H1 (cell line): ENCODE measurements around the gene TCEA3. TPM values are rescaled to one million over a fixed set of nuclear protein-coding genes. Genes with fewer than 3 reads are reported as not detected.

Source experiments
- CTCF ChIA-PET: fragments of 300-600 bp; sonication (Branson Sonifier 250); formaldehyde crosslinking; loops from one replicate; lab custom pipeline; 2021; ENCODE audit not compliant: partially characterized antibody; lab: Charles Lee
- POLR2A ChIA-PET: fragments of 300-600 bp; sonication (Branson Sonifier 250); formaldehyde crosslinking; loops from one replicate; lab custom pipeline; 2021; ENCODE audit warnings: inconsistent platforms; ENCODE audit not compliant: partially characterized antibody; lab: Charles Lee
- DNase-seq, 2 experiments: peaks; one replicate each; pipeline versions ENCODE4 v3.0.0 to v3.0.0-alpha.2; 2010 to 2022; ENCODE audit warnings: low spot score in 2 of 2, low read depth in 1 of 2, mixed read lengths in 1 of 2
- FAIRE-seq: peaks from 2 replicates; lab custom pipeline; 2011; peaks lifted over from hg19 to GRCh38; lab: Jason Lieb, UNC
- H2AFZ ChIP-seq: 2 replicates; pipeline ENCODE4 v1.8.1; 2012; ENCODE audit warnings: low read length, inconsistent platforms
- H2AK5ac ChIP-seq: 2 replicates; pipeline ENCODE4 v1.6.1; 2013; ENCODE audit warnings: low read depth, low read length
- H2BK120ac ChIP-seq: replicated peaks from 2 replicates; pipeline ENCODE3; 2013; ENCODE audit warnings: low read depth, low read length, inconsistent platforms
- H2BK12ac ChIP-seq: 2 replicates; pipeline ENCODE4 v1.6.1; 2013; ENCODE audit warnings: low read depth, low read length
- H2BK15ac ChIP-seq: 2 replicates; pipeline ENCODE4 v1.6.1; 2013; ENCODE audit warnings: low read length
- H2BK20ac ChIP-seq: 2 replicates; pipeline ENCODE4 v1.6.1; 2013; ENCODE audit warnings: low read length
- H2BK5ac ChIP-seq: 2 replicates; pipeline ENCODE4 v1.6.1; 2013; ENCODE audit warnings: low read depth, low read length
- H3K14ac ChIP-seq: 2 replicates; pipeline ENCODE4 v1.6.1; 2013; ENCODE audit warnings: inconsistent platforms; ENCODE audit not compliant: insufficient read length
- H3K18ac ChIP-seq: 2 replicates; pipeline ENCODE4 v1.6.1; 2013; ENCODE audit warnings: low read length; ENCODE audit errors: extremely low read depth
- H3K23ac ChIP-seq: 2 replicates; pipeline ENCODE4 v1.6.1; 2013; ENCODE audit warnings: inconsistent platforms; ENCODE audit not compliant: insufficient read length
- H3K23me2 ChIP-seq: 2 replicates; pipeline ENCODE4 v1.6.1; 2013; ENCODE audit warnings: low read depth, low read length
- H3K27ac ChIP-seq: 2 replicates; pipeline ENCODE4 v1.6.1; 2011; ENCODE audit warnings: low read depth, low read length, inconsistent platforms
- H3K27me3 ChIP-seq, 4 experiments: replicated peaks in 1 of 4; 1 replicate in 1 of 4; 2 replicates in 3 of 4; pipeline versions ENCODE4 v1.6.1 to v1.8.1; 2011 to 2013; ENCODE audit warnings: low read length in 3 of 4, mild to moderate bottlenecking in 3 of 4, inconsistent platforms in 2 of 4, mixed read lengths in 2 of 4, moderate library complexity in 1 of 4; ENCODE audit not compliant: control insufficient read depth in 3 of 4, insufficient read depth in 3 of 4; ENCODE audit errors: extremely low read depth in 1 of 4
- H3K36me3 ChIP-seq, 4 experiments: 2 replicates each; pipeline versions ENCODE4 v1.6.1 to v1.8.1; 2011 to 2013; ENCODE audit warnings: mild to moderate bottlenecking in 4 of 4, low read length in 3 of 4, moderate library complexity in 2 of 4, control low read depth in 1 of 4, inconsistent platforms in 1 of 4; ENCODE audit not compliant: insufficient read depth in 4 of 4, control insufficient read depth in 2 of 4
- H3K4ac ChIP-seq: replicated peaks from 2 replicates; pipeline ENCODE3; 2013; ENCODE audit warnings: low read length, low read depth, mixed read lengths, inconsistent platforms; ENCODE audit not compliant: insufficient read length
- H3K4me1 ChIP-seq, 4 experiments: replicated peaks in 1 of 4; 1 replicate in 1 of 4; 2 replicates in 3 of 4; pipeline versions ENCODE4 v1.6.1 to v1.8.1; 2011 to 2013; ENCODE audit warnings: low read length in 3 of 4, inconsistent platforms in 2 of 4, mixed read lengths in 1 of 4; ENCODE audit not compliant: insufficient read depth in 4 of 4, control insufficient read depth in 3 of 4
- H3K4me2 ChIP-seq, 2 experiments: 2 replicates each; pipeline versions ENCODE4 v1.6.1 to v1.8.1; 2011 to 2013; ENCODE audit warnings: low read depth in 2 of 2, low read length in 2 of 2, control low read depth in 1 of 2, inconsistent platforms in 1 of 2, mild to moderate bottlenecking in 1 of 2; ENCODE audit not compliant: insufficient read depth in 1 of 2
- H3K4me3 ChIP-seq, 4 experiments: fragments of 200-600, 300-600 bp in 1 of 4; sonication (generic), shearing (Covaris generic), sonication (Bioruptor Twin) in 1 of 4; 2 replicates each; pipeline versions ENCODE4 v1.5.1 to v1.8.1; 2011 to 2016; ENCODE audit warnings: low read length in 4 of 4, low read depth in 3 of 4, control low read depth in 2 of 4, inconsistent platforms in 2 of 4, mild to moderate bottlenecking in 2 of 4, mixed read lengths in 1 of 4, moderate library complexity in 1 of 4; ENCODE audit not compliant: insufficient read depth in 2 of 4; ENCODE audit errors: extremely low read depth in 1 of 4
- H3K56ac ChIP-seq: replicated peaks from 2 replicates; pipeline ENCODE3; 2013; ENCODE audit warnings: low read depth, mild to moderate bottlenecking, mixed read lengths, low read length, inconsistent platforms; ENCODE audit not compliant: insufficient read length
- H3K79me1 ChIP-seq: 2 replicates; pipeline ENCODE4 v1.6.1; 2013; ENCODE audit warnings: low read depth, low read length, control low read depth
- H3K79me2 ChIP-seq, 2 experiments: 2 replicates each; pipeline versions ENCODE4 v1.6.1 to v1.8.1; 2012 to 2013; ENCODE audit warnings: low read length in 2 of 2, mild to moderate bottlenecking in 2 of 2, inconsistent platforms in 1 of 2; ENCODE audit not compliant: insufficient read depth in 2 of 2, control insufficient read depth in 1 of 2
- H3K9ac ChIP-seq, 4 experiments: replicated peaks in 1 of 4; 1 replicate in 1 of 4; 2 replicates in 3 of 4; pipeline versions ENCODE4 v1.6.1 to v1.8.1; 2011 to 2013; ENCODE audit warnings: low read depth in 3 of 4, low read length in 3 of 4, control low read depth in 2 of 4, mild to moderate bottlenecking in 2 of 4, moderate library complexity in 2 of 4, inconsistent platforms in 1 of 4; ENCODE audit errors: extremely low read depth in 1 of 4
- H3K9me3 ChIP-seq, 2 experiments: 2 replicates each; pipeline versions ENCODE4 v1.6.1 to v1.8.1; 2012 to 2013; ENCODE audit warnings: mild to moderate bottlenecking in 2 of 2, moderate library complexity in 2 of 2, control low read depth in 1 of 2, inconsistent platforms in 1 of 2, low read depth in 1 of 2, low read length in 1 of 2, mixed read lengths in 1 of 2; ENCODE audit not compliant: insufficient read depth in 2 of 2
- H4K20me1 ChIP-seq, 2 experiments: replicated peaks in 1 of 2; 2 replicates each; pipeline versions ENCODE3 to v1.8.1; 2011 to 2013; ENCODE audit warnings: inconsistent platforms in 2 of 2, low read length in 2 of 2, mild to moderate bottlenecking in 1 of 2; ENCODE audit not compliant: insufficient read depth in 2 of 2, control insufficient read depth in 1 of 2
- H4K5ac ChIP-seq: 2 replicates; pipeline ENCODE4 v1.6.1; 2013; ENCODE audit warnings: low read length, low read depth, mixed read lengths, inconsistent platforms; ENCODE audit not compliant: insufficient read length
- H4K8ac ChIP-seq: 2 replicates; pipeline ENCODE4 v1.8.0; 2013; ENCODE audit warnings: mild to moderate bottlenecking, moderate library complexity, low read length, inconsistent platforms; ENCODE audit not compliant: insufficient read depth; ENCODE audit errors: extremely low read depth
- H4K91ac ChIP-seq: replicated peaks from 2 replicates; pipeline ENCODE3; 2013; ENCODE audit warnings: low read length, mixed read lengths, inconsistent platforms; ENCODE audit not compliant: insufficient read length
- CEBPB ChIP-seq: IDR thresholded peaks from 2 replicates; pipeline ENCODE4 v1.6.1; 2012; ENCODE audit warnings: low read depth, low read length
- EGR1 ChIP-seq: IDR thresholded peaks from 2 replicates; pipeline ENCODE4 v1.6.1; 2011; ENCODE audit warnings: low read depth, low read length, borderline replicate concordance
- EP300 ChIP-seq, 2 experiments: IDR thresholded peaks; 1 replicate in 1 of 2; 2 replicates in 1 of 2; pipeline ENCODE4 v1.6.1; 2011 to 2012; ENCODE audit warnings: low read depth in 2 of 2, low read length in 2 of 2, mild to moderate bottlenecking in 2 of 2, borderline replicate concordance in 1 of 2, inconsistent platforms in 1 of 2, moderate library complexity in 1 of 2
- WGBS, 2 experiments: shearing (Covaris generic) in 1 of 2; methylation state at CpG; one replicate each; pipeline versions ENCODE4 v1.1.6 to v1.1.7; 2013 to 2015; ENCODE audit warnings: low lambda C conversion rate in 2 of 2, mixed read lengths in 2 of 2, inconsistent platforms in 1 of 2, low coverage in 1 of 2, missing lambda C conversion rate in 1 of 2; ENCODE audit not compliant: insufficient replicate concordance in 2 of 2, insufficient coverage in 1 of 2, insufficient read length in 1 of 2; ENCODE audit errors: extremely low coverage in 1 of 2, missing lambda C conversion rate in 1 of 2; 5-methylcytosine and 5-hydroxymethylcytosine counted together
- polyA plus RNA-seq, 7 experiments: library from polyadenylated mRNA; depleted of rRNA in 3 of 7; stranded (reverse) in 5 of 7; unstranded in 2 of 7; fragments of >200 nt in 5 of 7; fragments of 200-250 nt in 2 of 7; gene quantifications; 1 replicate in 5 of 7; 2 replicates in 1 of 7; 4 replicates in 1 of 7; pipeline versions ENCODE4 v1.2.1 to v1.2.3, GENCODE V29; 2011 to 2013; ENCODE audit warnings: missing spikeins in 2 of 7, mixed read lengths in 2 of 7
- total RNA-seq: library from RNA; stranded (reverse); fragmentation: NEBNext Ultra II Directional; extraction: Animal tissue kit (Norgen Biotek cat#: 25700); gene quantifications from 2 replicates; pipeline ENCODE4 v1.2.1, GENCODE V29; 2021
- TF ChIP-seq, protein P1 (sequence below): IDR thresholded peaks from 2 replicates; pipeline ENCODE4 v1.6.1; 2012; ENCODE audit warnings: low read length, inconsistent platforms

The TCEA3 gene
- total and polyA plus RNA-seq, 2 of the 8 experiments (the other 6 are each of a cell fraction or from before 2014, with no cell fraction given) = 0.08 TPM; not detected in 1

DNA sequence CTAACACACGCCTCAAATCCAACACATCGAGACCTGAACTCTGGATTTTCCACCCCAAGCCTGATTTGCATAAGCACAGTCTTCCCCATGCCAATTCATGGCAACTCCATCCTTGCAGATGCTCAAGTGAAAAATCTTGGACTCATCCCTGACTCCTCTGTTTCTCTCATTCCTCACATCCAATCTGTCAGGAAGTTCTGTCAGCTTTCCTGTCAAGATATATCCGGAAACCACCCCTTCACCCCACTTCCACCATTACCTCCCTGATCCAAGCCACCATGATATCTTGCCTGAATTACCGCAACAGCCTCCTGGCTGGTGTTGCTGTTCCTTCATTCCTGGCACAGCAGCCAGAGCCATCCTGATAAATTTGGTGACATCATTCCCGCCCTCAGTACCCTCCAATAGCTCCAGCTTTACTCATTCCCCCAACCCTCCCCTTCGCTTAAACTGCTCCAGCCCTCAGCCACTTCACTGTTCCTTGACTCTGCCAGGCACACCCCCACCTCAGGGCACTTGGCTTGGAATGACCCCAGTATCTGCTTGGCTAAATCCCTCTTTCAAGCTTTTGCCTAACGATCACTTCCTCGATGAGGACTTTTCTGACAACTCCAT is 17.4 kb downstream of the TCEA3 start:
- Histone ChIP-seq H4K91ac (no peak overlapping the region), H2BK120ac (no peak overlapping the region), H3K4ac (no peak overlapping the region), H3K14ac (no peak overlapping the region), H2BK20ac (no peak overlapping the region), H3K4me3 (no peak overlapping the region), H3K9ac (no peak overlapping the region), H2BK5ac (no peak overlapping the region), H3K56ac (no peak overlapping the region), H3K27ac (no peak overlapping the region), H3K23me2 (no peaks in the 10 kb centered on the region), H2BK15ac (no peak overlapping the region), H2AK5ac (no peak overlapping the region), H3K79me2 (no peaks in the 10 kb centered on the region), H3K9me3 (no peaks in the 10 kb centered on the region), H4K20me1 (no peaks in the 10 kb centered on the region), H3K36me3 (no peaks in the 10 kb centered on the region), H3K4me1 (peaks cover 0 to 6% (median 2%) of the 10 kb centered on the region in 4 experiments; a peak in 2 of 7 replicates), H4K8ac (no peak overlapping the region; the same call in 1 of the 2 replicates), H3K18ac (no peak overlapping the region), H3K23ac (no peak overlapping the region), H2BK12ac (no peak overlapping the region), H4K5ac (no peak overlapping the region), H3K27me3 (peaks cover 8 to 85% (median 49%) of the 10 kb centered on the region in 4 experiments), H3K4me2 (no peak overlapping the region), H2AFZ (no peak overlapping the region), H3K79me1 (no peaks in the 10 kb centered on the region)
- FAIRE-seq = no peak
- WGBS, 2 experiments = 86% methylated on average over 8 of the region's 8 CpGs; no CpG with 5 or more reads in 1 of the 2 experiments
- ChIA-PET CTCF (no interaction called here), POLR2A (no interaction called here)
- TF ChIP-seq EP300 (IDR thresholded peaks at IDR 0.05; ENCODE audit: borderline replicate concordance in 1 of 2, low read depth in 2 of 2, low read length in 2 of 2) (no peak), EGR1 (no peak), CEBPB (no peak)
- TF ChIP-seq, protein P1, sequence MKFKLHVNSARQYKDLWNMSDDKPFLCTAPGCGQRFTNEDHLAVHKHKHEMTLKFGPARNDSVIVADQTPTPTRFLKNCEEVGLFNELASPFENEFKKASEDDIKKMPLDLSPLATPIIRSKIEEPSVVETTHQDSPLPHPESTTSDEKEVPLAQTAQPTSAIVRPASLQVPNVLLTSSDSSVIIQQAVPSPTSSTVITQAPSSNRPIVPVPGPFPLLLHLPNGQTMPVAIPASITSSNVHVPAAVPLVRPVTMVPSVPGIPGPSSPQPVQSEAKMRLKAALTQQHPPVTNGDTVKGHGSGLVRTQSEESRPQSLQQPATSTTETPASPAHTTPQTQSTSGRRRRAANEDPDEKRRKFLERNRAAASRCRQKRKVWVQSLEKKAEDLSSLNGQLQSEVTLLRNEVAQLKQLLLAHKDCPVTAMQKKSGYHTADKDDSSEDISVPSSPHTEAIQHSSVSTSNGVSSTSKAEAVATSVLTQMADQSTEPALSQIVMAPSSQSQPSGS = no peak
- no peak for DNase-seq
